Stimulated activated CD4-positive, alpha-beta T cell treated with anti-CD3 and anti-CD28 coated beads, Interleukin-15, amount 100 ng/mL, for 48 hours (primary cell): ENCODE measurements around the gene ADARB2.
"Not testable (repeated sequence)": the region's sequence is repeated elsewhere in the genome, so short reads cannot be mapped to it uniquely, and the experiment has no call there.

Experiments
- DNase-seq, 2 donors: peaks; one replicate each; pipeline ENCODE4 v3.0.0-alpha.2; 2020; ENCODE audit warnings: low read depth in 2 of 2

The ADARB2 gene

DNA sequence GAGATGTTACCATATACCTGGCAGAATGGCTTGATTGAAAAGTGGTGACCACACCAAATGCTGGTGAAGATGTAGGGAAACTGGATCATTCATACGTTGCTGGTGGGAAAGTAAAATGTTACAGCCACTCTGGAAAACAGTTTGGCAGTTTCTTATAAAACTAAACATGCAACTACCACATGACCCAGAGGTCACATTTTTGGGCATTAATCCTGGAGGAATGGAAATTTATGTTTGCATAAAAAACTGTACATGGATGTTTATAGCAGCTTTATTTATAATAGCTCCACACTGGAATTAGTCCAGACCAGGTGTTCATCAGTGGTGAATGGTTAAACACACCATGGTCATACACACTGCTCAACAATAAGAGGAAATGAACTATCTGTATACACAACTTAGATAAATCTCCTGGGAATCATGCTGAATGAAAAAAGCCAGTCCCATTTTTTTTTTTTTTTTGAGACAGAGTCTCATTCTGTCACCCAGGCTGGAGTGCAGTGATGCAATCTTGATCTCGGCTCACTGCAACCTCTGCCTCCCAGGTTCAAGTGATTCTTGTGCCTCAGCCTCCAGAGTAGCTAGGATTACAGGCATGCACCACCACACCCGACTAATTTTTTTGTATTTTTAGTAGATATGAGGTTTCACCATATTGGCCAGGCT, 309.7 kb downstream of the ADARB2 start:
- not testable (repeated sequence) for DNase-seq

DNA sequence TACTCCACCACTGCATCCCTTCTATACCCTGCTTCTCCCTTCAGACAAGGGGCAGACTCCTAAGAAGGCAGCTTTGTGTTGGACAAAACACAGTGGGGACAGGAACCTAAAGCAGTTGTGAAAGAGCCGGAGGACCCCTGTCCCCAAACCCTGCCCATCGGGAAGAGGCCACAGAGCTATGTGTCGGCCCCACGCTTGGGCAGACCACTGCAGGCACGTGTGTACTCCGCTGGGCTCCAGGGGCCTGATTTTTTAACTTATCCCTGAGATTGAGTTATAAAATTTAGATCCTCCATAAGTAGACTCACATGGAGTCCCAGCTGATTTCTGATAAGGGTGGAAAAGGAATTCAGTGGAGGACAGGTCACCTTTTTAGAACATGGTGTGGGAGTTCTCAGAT, 310.5 kb downstream of the ADARB2 start:
- DNase-seq = no peak

DNA sequence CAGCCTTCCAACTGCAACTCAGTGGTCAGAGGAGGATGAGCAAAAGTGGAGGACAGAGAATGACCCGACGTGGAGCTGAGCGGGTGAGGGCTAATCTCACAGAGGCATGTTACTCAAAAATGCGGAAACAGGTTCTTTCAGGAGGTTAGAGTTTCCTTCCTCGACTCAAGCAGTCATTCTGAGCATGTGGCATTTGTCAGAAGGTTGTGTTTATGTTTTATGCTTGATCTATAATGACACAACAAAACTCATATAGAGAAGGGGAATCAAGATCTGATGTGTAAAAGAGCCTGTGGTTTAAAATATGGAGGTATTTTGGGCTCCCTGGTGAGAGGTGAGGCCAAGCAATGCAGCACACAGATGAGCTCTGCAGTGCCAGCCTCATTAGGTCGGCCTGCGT, 311.4 kb downstream of the ADARB2 start:
- no peak for DNase-seq

DNA sequence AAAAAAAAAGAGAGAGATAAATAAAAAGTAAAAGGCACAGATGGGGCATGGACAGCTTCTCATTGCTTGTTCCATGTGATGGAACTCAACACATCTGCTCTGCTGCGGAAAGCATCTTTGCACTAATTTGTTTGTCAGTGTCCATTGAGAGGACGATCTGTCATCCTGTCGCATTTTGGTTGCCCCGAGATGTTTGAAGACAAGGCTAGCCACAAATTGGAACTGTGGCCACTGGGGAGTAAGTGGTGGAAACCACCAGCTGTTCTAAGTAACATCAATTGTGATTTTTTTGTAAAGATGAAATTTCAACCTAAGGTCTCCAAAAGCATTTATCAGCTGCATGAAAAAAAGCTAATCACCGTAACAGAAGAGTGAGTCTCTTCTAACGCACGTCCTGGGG, 312.7 kb downstream of the ADARB2 start:
- no peak for DNase-seq

DNA sequence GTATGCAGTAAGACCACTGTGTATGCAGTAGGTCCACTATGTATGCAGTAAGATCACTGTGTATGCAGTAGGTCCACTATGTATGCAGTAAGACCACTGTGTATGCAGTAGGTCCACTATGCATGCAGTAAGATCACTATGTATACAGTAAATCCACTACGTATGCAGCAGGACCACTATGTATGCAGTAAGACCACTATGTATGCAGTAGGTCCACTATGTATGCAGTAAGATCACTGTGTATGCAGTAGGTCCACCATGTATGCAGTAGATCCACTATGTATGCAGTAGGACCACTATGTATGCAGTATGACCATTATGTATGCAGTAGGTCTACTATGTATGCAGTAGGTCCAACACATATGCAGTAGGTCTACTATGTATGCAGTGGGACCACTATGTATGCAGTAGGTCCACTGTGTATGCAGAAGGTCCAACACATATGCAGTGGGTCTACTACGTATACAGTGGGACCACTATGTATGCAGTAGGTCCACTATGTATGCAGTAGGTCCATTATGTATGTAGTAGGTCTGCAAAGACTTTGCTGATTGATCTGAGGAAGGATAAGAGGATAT, 313.6 kb downstream of the ADARB2 start:
- no peak for DNase-seq

DNA sequence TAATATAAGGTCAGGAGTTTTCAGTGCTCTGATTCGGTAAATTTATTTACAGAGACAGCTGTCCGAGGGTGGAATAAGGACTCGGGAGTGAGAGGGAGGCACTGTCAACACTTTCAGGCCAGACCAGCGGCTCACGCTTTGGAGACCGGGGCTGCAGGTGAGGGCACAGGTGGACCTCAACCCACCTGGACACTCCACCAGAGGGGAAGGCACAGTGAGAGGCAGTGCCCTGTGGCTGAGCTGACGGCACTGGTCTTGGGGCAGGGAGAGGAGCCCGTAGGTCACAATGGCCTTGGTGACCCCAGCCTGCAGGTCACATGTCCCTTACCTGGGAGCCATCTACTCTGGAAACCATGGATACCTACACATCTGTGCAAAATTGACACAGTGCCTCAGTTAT, 315.1 kb downstream of the ADARB2 start:
- DNase-seq = no peak

DNA sequence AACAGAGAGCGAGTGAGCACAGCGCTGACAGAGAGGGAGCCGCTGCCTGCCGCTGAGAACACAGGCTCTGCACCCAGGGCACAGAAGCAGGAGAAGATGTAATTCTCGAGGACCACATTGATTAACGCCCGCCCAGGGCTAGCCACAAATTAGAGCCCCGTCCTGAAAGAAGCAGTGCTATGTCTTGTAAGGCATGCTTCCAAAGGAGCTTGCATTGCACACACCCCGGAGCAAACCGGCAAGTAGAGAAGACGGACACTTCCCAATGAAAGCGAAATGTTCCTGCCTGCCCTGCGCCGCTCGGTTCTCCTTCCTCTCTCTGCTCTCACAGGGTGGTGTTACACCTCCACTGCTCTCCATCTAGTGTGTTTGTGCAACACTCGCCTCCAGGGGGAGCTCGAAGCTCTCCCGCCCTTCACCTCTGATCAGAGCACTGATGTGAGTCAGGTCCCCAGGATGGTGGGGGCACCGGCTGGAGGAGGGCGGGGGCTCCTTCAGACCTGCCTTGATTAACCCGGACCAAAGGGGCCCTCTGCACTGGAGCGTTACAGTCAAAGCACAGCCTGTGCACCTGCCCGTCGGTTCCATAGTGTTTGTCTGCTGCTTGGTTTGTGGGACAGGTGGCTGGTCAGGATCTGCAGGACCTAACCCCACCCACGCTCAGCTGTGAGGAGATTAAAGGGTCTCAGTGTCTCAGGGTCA, 316.5 kb downstream of the ADARB2 start:
- DNase-seq = peak; percentile 43 to 60

DNA sequence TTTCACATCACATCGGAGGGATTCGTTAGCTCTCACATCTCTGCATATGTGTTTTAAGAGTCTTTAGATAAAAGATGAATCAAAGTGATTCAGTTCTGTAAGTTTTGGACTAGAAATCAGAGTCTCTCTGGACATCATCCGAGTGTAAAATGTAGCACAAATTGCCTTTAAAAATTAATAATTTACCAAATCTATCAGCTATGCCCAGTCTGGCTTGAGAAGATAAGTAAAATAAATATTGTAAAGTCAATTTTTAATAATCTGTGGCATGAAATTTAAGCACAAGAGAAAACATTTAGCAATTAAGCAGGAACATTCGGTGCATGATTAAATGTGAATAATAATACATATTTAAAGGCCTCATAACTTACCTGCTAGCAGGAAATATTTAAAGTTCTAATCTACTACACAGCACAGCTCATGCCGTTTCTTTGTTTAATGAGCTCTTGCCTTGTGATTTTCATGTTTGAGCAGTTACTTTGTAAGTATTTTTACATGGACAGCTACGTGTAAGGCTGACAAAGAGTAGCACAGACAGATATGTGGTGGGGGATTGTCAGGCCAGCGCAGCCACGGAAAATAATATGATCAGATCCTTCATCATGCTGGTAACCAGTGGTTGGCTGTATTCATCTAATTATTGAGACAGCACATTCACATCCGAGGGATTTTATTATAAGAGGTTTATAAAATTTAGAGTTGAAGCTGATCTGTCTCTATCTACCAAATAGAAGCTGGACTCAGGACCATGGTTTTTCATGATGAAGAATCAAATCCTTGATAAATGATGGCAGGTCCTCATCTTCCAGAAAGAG, 317.3 kb downstream of the ADARB2 start:
- no peak for DNase-seq

DNA sequence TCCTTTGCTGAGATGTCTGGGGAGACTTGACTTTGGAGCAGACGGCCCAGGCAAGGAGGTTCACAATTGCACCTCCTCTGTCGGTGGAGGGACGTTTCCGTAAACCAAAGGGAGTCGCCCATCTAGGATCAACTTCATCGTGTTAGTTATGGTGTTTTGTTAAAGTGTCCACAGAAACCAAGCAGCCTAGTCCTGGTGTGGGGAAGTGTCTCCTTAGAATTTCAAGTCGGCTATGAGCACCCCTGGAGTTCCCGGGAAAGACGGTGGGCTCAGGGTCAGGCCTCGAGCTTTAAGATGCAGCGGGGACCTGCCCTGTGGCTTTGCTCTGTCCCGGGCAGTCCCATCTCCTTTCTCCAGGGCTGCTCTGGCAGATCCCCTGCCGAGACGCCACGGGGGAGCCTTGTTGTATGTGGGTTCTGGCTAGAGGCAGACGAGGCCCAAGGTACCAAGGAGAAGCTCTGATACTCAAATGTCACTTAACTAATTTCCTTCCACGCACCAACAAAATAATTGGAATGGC, 319.2 kb downstream of the ADARB2 start:
- DNase-seq = no peak

DNA sequence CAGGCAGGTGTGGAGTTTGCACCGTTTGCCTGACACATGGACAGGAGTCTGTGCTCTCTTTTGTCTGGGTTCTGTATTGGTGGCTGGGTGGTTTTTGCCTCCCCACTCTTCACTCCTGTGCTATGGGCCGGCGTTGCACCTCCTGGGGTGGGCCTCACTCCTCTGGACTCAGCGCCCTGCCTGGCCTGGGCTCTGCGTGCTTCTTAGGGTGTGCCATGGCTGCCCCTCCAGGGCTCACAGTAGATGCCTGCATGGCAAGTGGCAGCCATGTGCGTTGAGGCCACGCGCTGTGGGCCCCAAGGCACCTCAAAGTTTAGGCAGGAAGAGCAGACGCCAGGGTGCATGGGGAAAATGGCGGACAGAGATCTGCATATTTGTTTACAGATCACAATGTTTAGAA, 319.8 kb downstream of the ADARB2 start:
- no peak for DNase-seq

DNA sequence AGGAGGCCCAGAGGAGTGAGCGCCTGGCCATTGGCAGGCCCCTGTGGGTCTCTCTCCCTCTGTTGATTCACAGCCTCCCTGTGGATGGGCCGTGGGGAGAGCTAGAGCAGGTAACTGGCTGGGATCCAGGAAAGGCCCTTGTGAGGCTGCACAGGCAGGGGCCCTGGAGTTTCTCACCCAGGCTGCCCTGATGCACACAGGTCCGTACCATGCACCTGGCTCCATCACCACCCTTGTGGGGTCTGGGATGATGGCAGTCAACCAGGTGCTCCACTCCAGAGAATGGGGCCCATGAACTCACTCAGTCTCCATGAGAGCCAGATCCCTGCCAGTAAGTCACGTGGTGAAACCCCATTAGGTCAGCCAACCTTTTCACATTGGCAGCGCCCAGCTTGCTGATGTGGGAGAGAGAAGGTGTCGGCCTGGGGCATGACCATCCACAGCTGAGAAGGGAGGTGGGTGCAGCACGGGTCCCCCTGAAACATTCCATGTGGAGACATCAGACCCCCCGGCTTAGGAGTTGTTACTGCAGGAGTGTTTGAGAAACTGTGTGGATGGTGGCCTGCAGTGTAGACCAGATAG, 320.8 kb downstream of the ADARB2 start:
- DNase-seq = no peak

DNA sequence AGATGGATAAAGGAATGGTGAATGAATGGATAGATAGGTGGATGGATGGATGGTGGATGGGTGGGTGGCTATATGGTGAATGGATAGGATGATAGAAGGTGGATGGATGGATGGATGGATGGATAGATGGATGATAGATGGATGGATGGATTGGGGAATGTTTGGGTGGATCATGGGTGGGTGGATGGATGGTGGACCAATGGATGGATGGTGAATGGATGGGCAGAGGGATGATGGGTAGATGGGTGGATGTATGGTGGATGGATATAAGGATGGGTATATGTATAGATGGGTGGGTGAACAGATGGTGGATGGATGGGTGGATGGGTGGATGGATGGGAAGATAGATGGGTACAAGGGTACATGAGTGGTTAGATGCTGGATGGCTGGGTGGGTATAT, 322.4 kb downstream of the ADARB2 start:
- DNase-seq = no peak

DNA sequence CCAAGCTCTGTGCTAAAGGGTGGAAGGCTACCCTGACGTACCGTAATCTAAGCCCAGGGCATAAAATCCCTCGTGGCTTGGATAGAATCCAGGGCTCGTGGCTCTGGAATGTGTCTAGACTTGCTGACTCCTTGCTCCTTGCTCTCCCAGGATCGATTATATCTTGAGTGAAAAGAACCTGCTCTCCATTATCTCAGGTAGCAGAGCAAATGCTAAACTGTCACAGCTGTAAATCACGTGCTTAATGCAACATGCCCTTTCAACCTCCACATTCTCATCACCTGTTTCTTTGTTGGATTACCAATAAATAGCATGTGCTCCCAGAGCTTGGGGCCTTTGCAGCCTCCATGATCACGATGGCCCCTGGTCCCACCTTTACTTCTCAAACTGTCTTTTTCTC, 323.0 kb downstream of the ADARB2 start:
- DNase-seq = not testable (repeated sequence)

DNA sequence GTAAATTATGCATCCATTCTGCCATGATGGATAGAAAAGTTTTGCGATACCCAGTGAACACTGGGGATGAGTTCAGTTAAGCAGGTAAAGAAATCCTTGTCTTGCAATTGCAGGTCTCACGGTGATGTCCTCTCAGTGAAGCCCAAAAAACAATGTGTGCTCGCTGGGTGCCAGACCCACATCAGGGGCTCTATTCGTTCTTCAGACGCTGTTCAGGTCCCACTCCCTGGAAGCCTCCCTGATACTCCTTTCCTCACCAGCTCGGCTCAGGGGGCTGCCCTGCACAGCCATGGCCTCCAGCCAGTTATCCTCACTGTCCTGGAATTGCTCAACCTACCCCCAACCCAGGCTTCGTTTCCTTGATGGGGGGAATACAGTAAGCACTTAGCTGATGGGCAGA, 323.5 kb downstream of the ADARB2 start:
- DNase-seq = no peak

DNA sequence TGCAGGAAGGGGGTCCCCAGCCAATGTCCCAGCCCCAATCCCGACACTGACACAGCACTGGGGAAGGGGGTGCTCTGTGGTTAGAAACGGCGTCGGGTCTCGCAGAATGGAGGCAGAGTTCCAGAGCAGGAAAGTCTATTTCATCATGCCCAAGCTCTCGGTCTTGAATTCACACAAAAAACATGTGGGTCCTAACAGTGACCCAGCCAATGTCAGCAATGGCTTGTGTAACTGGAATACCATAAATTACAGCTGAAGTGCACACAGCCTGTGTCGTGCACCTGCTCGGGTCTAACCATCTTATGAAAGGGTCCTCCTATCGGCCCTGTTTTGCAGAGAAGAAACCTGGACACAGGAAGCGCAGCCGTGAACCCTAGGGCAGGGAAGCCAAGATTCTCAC, 324.1 kb downstream of the ADARB2 start:
- no peak for DNase-seq

DNA sequence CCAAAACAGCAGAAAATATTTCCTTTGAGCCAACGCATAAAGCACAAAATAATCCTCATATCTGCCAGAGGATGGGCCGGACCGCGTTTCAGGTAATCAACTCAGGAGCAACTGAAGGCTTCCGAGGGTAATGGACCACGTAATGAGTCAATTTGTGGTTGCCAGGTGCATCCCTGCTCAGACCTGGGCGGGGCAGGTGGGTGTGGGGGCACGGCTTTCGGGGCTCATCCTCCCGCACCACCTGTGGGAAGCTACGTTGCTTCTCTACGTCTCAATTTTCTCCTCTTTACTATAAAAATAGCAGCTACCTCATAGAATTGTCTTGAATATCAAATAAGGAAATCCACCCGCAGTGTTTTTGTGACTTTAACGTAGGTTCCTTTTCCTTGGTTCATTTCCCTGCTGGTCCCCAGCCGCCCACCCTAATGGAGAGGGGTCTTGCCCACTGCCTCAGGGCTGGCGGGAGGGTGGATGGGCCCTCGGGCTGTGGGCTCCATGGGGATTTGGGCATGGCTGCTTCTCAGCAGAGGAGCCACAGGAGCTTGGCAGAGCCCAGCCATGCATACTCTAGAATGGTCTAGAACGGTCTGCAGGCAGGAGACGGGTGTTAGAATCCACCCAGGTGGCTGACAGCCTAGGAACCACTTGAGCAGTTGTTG, 324.7 kb downstream of the ADARB2 start:
- DNase-seq = no peak

DNA sequence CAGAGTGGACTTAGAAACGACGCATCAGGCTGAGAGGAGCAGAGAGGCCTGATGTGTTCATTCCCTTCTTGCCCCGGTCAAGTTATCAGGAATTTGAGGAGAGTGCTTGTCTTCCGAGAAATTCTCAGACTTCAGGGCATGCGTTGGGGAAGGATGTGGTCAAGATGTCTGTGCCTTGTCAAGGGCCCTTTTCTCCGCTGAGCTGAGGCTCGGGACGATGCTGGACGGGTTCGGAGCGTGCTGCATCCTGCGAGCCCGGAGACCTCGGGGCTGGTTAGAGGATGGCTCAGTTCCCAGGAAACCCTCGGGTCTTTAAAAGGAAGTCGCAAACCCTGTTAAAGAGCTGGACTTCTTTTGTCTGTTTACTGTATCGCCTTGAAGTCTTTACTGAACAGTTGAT, 325.4 kb downstream of the ADARB2 start:
- no peak for DNase-seq

DNA sequence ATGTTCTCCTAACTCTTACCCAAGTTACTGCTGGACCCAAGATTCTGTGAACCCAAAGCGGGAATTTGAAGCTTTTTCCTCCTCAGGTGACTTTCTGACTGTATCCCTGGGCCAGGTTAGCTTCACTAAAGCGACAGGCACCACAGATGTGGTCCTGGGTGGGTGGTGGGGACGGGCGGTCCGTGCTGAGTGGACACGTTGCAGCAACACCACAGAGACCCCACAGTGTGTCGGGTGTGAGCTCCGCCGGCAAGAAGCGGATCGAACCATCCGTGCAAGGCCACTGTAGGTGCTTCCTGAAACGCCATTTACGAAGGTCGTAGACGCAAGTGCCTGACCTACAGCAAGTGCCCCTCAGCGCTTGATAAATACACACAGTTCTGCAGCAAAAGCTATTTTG, 325.9 kb downstream of the ADARB2 start:
- DNase-seq = no peak

DNA sequence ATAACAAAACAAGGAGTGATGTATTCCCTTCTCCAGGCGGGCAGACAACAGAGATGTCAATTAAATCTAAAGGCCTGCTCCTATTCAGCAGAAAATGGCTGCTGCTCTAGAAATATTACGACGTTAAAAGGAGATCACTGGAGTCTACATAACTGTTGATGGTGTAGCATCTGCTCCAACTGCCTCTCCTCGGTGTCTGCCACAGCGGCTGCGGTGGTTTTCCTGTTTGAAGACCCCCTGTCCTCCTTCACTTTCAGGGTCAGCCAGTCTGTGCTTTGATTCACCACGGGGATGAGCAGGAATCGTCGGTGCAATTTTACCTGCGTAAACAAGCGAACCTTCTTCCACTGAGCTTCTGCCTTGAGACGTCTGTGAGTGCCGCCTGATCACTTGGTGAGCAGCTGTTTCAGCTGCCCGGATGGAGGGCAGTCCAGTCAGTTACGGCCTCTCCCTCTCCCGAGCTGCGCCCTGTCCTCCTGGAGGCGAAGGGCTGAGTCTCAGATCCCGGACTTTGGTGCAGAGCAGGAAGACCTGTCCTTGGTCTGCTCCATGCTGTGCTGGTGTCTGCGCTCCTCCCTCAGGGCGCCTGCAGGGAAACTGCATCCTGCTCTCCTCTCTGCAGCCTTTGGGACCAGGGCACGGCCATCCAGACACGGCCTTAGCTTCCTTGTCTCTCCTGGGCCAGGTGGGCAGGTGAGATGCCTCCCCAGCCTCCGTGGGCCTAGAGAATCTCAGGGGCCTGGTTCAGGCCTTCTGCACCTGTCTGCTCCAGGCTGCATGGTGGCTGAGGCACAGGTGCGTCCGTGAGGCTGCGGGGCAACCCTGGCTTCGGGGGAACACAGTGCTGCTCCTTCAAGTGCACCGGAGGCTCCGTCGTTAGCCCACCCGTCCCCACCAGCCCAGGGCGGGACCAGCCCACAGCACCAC, 326.6 kb downstream of the ADARB2 start:
- DNase-seq = no peak

DNA sequence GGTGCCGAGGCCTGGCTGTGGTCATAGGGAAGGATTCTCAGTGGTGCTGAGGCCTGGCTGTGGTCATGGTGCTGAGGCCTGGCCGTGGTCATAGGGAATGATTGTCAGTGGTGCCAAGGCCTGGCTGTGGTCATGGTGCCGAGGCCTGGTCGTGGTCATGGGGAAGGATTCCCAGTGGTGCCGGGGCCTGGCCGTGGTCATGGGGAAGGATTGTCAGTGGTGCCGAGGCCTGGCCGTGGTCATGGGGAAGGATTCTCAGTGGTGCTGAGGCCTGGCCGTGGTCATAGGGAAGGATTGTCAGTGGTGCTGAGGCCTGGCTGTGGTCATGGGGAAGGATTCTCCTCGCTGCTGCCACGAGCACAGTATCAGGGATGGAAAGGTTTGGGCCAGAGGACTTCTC, 327.3 kb downstream of the ADARB2 start:
- no peak for DNase-seq
